MCF 10A (cell line): ENCODE results near the gene SDK2. TPM values are rescaled to one million over a fixed set of nuclear protein-coding genes. Genes with fewer than 3 reads are reported as not detected.

Experiments used
- BruUV-seq: library from RNA; stranded (reverse); fragments of 400-500 nt; replicated peaks from 2 replicates; lab custom pipeline; 2021; lab: Mats Ljungman, UMichigan
- CTCF ChIA-PET: fragments of 300-600 bp; sonication (Branson Sonifier 250); formaldehyde crosslinking; extraction: SDS; loops from one replicate; lab custom pipeline; 2021; ENCODE audit warnings: antibody characterized with exemption, inconsistent platforms; lab: Yijun Ruan, JAX
- POLR2A ChIA-PET: fragments of 300-600, 350-650 bp; sonication (Branson Sonifier 250); formaldehyde crosslinking; extraction: SDS; loops from one replicate; lab custom pipeline; 2020; ENCODE audit warnings: antibody characterized with exemption, inconsistent platforms; lab: Yijun Ruan, JAX
- DNase-seq: peaks from one replicate; pipeline ENCODE4 v3.0.0-alpha.2; 2018; ENCODE audit not compliant: unreplicated experiment
- H3K27ac Mint-ChIP-seq: one replicate; pipeline ENCODE4 v1.8.0; 2022; ENCODE audit warnings: mild to moderate bottlenecking, low read depth, mixed read lengths; ENCODE audit not compliant: unreplicated experiment
- H3K27me3 Mint-ChIP-seq: one replicate; pipeline ENCODE4 v1.8.0; 2022; ENCODE audit warnings: mixed read lengths; ENCODE audit not compliant: insufficient read depth, unreplicated experiment
- H3K36me3 Mint-ChIP-seq: one replicate; pipeline ENCODE4 v1.8.0; 2022; ENCODE audit warnings: mild to moderate bottlenecking, moderate library complexity, mixed read lengths; ENCODE audit not compliant: insufficient read depth, unreplicated experiment
- H3K4me1 Mint-ChIP-seq: one replicate; pipeline ENCODE4 v1.8.0; 2022; ENCODE audit warnings: mixed read lengths; ENCODE audit not compliant: insufficient read depth, unreplicated experiment
- H3K4me3 Mint-ChIP-seq: one replicate; pipeline ENCODE4 v1.8.0; 2022; ENCODE audit warnings: mild to moderate bottlenecking, moderate library complexity, mixed read lengths; ENCODE audit not compliant: unreplicated experiment
- H3K9me3 Mint-ChIP-seq: one replicate; pipeline ENCODE4 v1.8.0; 2022; ENCODE audit warnings: mixed read lengths; ENCODE audit not compliant: unreplicated experiment
- intact Hi-C: fragments of 100-400 bp; cut with micrococcal nuclease; formaldehyde crosslinking; loops from 2 replicates; pipeline ENCODE4 v1.14.1; 2022
- total RNA-seq: library from RNA; stranded (reverse); gene quantifications from 2 replicates; pipeline ENCODE4 v1.2.3, GENCODE V29; 2022
- TF ChIP-seq, protein P1 (sequence below): fragments of 200-600 bp; IDR thresholded peaks from one replicate; pipeline ENCODE4 v1.8.0; 2022; ENCODE audit warnings: antibody characterized with exemption, mild to moderate bottlenecking; ENCODE audit not compliant: unreplicated experiment

Gene SDK2
- total RNA-seq, 1 experiment from 2014 or later: not detected

DNA sequence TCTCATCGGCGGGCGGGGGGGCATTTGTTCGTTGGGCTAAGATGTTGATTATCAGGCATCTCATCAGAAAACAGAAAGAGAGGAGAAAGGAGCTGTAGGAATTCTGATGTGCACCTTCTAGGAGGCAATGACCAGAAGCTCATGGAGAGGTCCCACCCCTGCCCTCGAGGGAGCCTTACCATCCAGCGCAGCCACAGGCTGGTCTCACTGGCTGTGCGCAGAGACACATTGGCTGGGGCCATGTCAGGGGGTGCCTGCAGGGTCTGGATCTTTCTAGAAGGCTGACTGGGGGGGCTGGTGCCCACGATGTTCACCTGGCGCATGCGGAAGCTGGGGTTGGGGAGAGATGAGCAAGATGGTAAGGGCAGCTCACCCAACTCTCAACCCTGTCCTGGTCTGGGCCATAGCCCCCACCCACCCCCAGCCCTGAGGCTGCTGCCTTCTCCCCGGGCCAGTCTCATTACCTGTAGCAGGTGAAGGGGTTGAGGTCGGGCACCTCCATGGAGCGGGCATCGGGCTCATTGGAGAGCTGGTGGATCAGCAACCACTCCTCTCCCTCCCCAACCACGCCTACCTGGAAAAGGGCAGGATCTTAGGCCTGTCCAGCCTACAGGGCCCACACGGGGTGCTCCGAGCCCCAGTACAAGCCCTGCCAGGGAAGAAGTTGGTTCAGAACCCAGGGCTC is 246.2 kb downstream of the SDK2 start:
- POLR2A ChIA-PET: no interaction called here
- Mint-ChIP-seq H3K36me3 (no peaks in the 10 kb centered on the region), H3K27me3 (peaks cover 34% of the 10 kb centered on the region), H3K27ac (no peak overlapping the region), H3K9me3 (no peaks in the 10 kb centered on the region), H3K4me1 (no peaks in the 10 kb centered on the region), H3K4me3 (no peak overlapping the region)
- no TSS peak for BruUV-seq
- TF ChIP-seq, protein P1, sequence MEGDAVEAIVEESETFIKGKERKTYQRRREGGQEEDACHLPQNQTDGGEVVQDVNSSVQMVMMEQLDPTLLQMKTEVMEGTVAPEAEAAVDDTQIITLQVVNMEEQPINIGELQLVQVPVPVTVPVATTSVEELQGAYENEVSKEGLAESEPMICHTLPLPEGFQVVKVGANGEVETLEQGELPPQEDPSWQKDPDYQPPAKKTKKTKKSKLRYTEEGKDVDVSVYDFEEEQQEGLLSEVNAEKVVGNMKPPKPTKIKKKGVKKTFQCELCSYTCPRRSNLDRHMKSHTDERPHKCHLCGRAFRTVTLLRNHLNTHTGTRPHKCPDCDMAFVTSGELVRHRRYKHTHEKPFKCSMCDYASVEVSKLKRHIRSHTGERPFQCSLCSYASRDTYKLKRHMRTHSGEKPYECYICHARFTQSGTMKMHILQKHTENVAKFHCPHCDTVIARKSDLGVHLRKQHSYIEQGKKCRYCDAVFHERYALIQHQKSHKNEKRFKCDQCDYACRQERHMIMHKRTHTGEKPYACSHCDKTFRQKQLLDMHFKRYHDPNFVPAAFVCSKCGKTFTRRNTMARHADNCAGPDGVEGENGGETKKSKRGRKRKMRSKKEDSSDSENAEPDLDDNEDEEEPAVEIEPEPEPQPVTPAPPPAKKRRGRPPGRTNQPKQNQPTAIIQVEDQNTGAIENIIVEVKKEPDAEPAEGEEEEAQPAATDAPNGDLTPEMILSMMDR: no peak
- CTCF ChIA-PET: interaction anchor here (1.1 kb wide), 1 partner anchor 143 kb away, joined by 3 read pairs; no protein-coding TSS in a partner anchor
- intact Hi-C loops: no loop called here
- no peak for DNase-seq

DNA sequence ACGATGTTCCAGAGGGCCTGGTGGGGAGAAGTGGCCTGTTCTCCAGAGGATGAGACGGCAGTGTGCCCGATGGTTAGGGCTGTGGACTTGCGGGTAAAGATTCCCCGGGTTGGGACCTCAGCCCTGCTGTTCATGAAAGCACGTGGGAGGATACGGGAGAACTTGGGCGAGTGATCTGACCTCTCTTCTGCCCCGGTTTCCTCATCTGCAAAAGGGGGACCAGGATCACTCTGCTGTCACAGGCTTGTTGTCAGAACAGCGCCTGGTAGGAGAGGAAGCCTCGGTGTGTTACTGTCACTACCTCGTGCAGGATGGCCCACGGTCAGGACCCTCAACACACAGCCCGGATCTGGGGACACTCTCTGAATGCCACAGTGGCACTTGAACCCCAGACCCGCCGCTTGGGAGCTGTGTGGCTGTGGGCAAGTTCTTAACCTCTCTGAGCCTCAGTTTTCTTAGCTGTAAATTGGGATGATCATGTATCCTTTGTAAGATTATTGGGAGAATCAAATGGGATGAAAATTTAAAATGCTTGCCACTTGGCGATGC is 246.9 kb downstream of the SDK2 start:
- peaks cover 34% of the 10 kb centered on the region for H3K27me3 Mint-ChIP-seq
- POLR2A ChIA-PET: no interaction called here
- CTCF ChIA-PET: interaction anchor here (1.1 kb wide), 1 partner anchor 142 kb away, joined by 3 read pairs; no protein-coding TSS in a partner anchor
- no peaks in the 10 kb centered on the region for H3K9me3 Mint-ChIP-seq
- TF ChIP-seq, protein P1: no peak
- intact Hi-C loops: no loop called here
- DNase-seq: no peak
- H3K27ac Mint-ChIP-seq: no peak overlapping the region
- H3K4me3 Mint-ChIP-seq: no peak overlapping the region
- BruUV-seq: no TSS peak
- H3K36me3 Mint-ChIP-seq: no peaks in the 10 kb centered on the region
- H3K4me1 Mint-ChIP-seq: no peaks in the 10 kb centered on the region

DNA sequence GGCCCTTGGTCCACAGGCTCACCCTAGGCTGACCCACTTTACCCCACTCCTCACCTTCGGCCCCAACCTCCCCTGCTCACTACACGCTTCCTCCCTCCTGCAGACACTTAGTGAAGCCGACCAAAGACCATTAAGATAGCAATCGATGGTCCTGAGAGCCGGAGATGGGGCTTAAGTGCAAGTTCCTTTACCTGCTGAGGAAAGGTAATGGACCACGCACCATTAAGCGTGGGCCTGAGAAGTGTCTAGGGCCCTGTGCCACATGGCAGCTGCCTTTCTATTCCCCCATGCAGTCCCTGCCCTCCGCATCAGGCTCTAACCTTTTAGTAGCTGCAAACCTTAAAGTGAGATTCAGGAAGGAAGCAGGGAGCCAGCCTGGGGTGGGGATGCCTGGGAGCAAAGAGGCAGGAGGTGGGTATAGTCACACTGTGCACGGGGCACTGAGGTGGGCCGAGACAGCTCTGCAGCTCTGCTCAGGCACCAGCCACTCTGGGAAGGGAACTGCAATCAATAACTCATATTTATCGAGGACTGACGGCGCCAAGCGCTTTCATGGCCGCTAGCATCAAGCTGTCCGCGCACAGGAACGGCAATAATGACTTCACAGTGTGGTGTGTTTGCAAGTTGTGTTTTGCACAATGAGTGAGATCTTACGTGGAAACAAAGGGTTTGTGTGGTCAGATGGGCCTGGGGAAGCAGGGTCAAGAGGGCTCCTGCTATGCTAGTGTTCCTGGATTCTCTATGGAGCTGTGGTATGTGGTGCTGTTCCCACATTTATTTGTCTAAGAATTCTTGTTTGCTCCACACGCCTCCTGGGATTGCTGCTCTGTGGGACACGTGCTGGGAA is 247.6 kb downstream of the SDK2 start:
- no TSS peak for BruUV-seq
- H3K36me3 Mint-ChIP-seq: no peaks in the 10 kb centered on the region
- intact Hi-C loops: no loop called here
- ChIA-PET CTCF (no interaction called here), POLR2A (no interaction called here)
- no peak overlapping the region for H3K27ac Mint-ChIP-seq
- no peak overlapping the region for H3K4me3 Mint-ChIP-seq
- TF ChIP-seq, protein P1: no peak
- no peaks in the 10 kb centered on the region for H3K4me1 Mint-ChIP-seq
- peaks cover 34% of the 10 kb centered on the region for H3K27me3 Mint-ChIP-seq
- H3K9me3 Mint-ChIP-seq: no peaks in the 10 kb centered on the region
- no peak for DNase-seq
